Type B pancreatic cell (in vitro differentiated cells): ENCODE measurements around the gene NLRP1. TPM values are rescaled to one million over a fixed set of nuclear protein-coding genes. Genes with fewer than 3 reads are reported as not detected.

Experiments
- DNase-seq: peaks from one replicate; pipeline ENCODE4 v3.0.0; 2021; ENCODE audit warnings: mixed read lengths; ENCODE audit not compliant: unreplicated experiment; ENCODE audit errors: extremely low spot score
- H3K27ac Mint-ChIP-seq: 2 replicates; pipeline ENCODE4 v1.8.0; 2021; ENCODE audit warnings: mild to moderate bottlenecking, mixed read lengths
- H3K27me3 Mint-ChIP-seq: 2 replicates; pipeline ENCODE4 v1.8.0; 2021; ENCODE audit warnings: mixed read lengths
- H3K36me3 Mint-ChIP-seq: 2 replicates; pipeline ENCODE4 v1.8.0; 2021; ENCODE audit warnings: mixed read lengths
- H3K4me1 Mint-ChIP-seq: one replicate; pipeline ENCODE4 v1.8.0; 2021; ENCODE audit warnings: mixed read lengths; ENCODE audit not compliant: unreplicated experiment
- H3K4me3 Mint-ChIP-seq: 2 replicates; pipeline ENCODE4 v1.8.0; 2021; ENCODE audit warnings: mild to moderate bottlenecking, mixed read lengths
- H3K9me3 Mint-ChIP-seq: 2 replicates; pipeline ENCODE4 v1.8.0; 2021; ENCODE audit warnings: mixed read lengths
- CTCF ChIP-seq: fragments of 200-600 bp; sonication (generic); conservative IDR thresholded peaks from 2 replicates; pipeline ENCODE4 v1.5.0; 2021; ENCODE audit warnings: antibody characterized with exemption, mild to moderate bottlenecking
- total RNA-seq: library from RNA; stranded (reverse); gene quantifications from 2 replicates; pipeline ENCODE4 v1.2.1, GENCODE V29; 2021; ENCODE audit warnings: low replicate concordance

The NLRP1 gene
- total RNA-seq, 1 donor from 2014 or later = 111 TPM

GRCh38 chr17:5624211-5624610 is 39.9 kb upstream of the NLRP1 start:
- Mint-ChIP-seq H3K4me1 (no peaks in the 10 kb centered on the region), H3K9me3 (no peaks in the 10 kb centered on the region), H3K36me3 (no peaks in the 10 kb centered on the region), H3K4me3 (no peak overlapping the region), H3K27ac (no peak overlapping the region), H3K27me3 (peaks cover 11% of the 10 kb centered on the region)
- TF ChIP-seq CTCF = no peak
- no peak for DNase-seq

GRCh38 chr17:5621729-5622128 is 37.4 kb upstream of the NLRP1 start:
- H3K9me3 Mint-ChIP-seq = no peaks in the 10 kb centered on the region
- no peaks in the 10 kb centered on the region for H3K4me1 Mint-ChIP-seq
- H3K27me3 Mint-ChIP-seq = peaks cover 12% of the 10 kb centered on the region
- no peak overlapping the region for H3K4me3 Mint-ChIP-seq
- no peak for DNase-seq
- no peak for TF ChIP-seq CTCF
- no peak overlapping the region for H3K27ac Mint-ChIP-seq
- H3K36me3 Mint-ChIP-seq = no peaks in the 10 kb centered on the region

- H3K4me3 Mint-ChIP-seq = no peak overlapping the region
- H3K36me3 Mint-ChIP-seq = no peaks in the 10 kb centered on the region
- H3K27ac Mint-ChIP-seq = no peak overlapping the region
- TF ChIP-seq CTCF = no peak
- no peaks in the 10 kb centered on the region for H3K9me3 Mint-ChIP-seq
- peaks cover 11% of the 10 kb centered on the region for H3K27me3 Mint-ChIP-seq
- no peaks in the 10 kb centered on the region for H3K4me1 Mint-ChIP-seq
- no peak for DNase-seq
Observed at GRCh38 chr17:5621026-5621425, 36.7 kb upstream of the NLRP1 start.

GRCh38 chr17:5619088-5619740 is 34.9 kb upstream of the NLRP1 start:
- Mint-ChIP-seq H3K36me3 (no peaks in the 10 kb centered on the region), H3K4me1 (no peaks in the 10 kb centered on the region), H3K27me3 (peaks cover 7% of the 10 kb centered on the region), H3K27ac (no peak overlapping the region), H3K9me3 (no peaks in the 10 kb centered on the region), H3K4me3 (no peak overlapping the region)
- no peak for DNase-seq
- no peak for TF ChIP-seq CTCF

- no peak for DNase-seq
- TF ChIP-seq CTCF = no peak
- no peaks in the 10 kb centered on the region for H3K36me3 Mint-ChIP-seq
- no peaks in the 10 kb centered on the region for H3K4me1 Mint-ChIP-seq
- no peak overlapping the region for H3K27ac Mint-ChIP-seq
- H3K9me3 Mint-ChIP-seq = no peaks in the 10 kb centered on the region
- no peak overlapping the region for H3K4me3 Mint-ChIP-seq
- H3K27me3 Mint-ChIP-seq = peaks cover 7% of the 10 kb centered on the region
Observed at GRCh38 chr17:5618476-5618875, 34.2 kb upstream of the NLRP1 start.

- Mint-ChIP-seq H3K27me3 (peaks cover 7% of the 10 kb centered on the region), H3K36me3 (no peaks in the 10 kb centered on the region), H3K4me3 (no peak overlapping the region), H3K4me1 (peaks cover 6% of the 10 kb centered on the region), H3K9me3 (no peaks in the 10 kb centered on the region), H3K27ac (no peak overlapping the region)
- TF ChIP-seq CTCF = no peak
- DNase-seq = no peak
Observed at GRCh38 chr17:5615476-5615875, 31.2 kb upstream of the NLRP1 start.
